Measurements from ENCODE around the gene RGS17.

The RGS17 gene, protein sequence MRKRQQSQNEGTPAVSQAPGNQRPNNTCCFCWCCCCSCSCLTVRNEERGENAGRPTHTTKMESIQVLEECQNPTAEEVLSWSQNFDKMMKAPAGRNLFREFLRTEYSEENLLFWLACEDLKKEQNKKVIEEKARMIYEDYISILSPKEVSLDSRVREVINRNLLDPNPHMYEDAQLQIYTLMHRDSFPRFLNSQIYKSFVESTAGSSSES

DNA sequence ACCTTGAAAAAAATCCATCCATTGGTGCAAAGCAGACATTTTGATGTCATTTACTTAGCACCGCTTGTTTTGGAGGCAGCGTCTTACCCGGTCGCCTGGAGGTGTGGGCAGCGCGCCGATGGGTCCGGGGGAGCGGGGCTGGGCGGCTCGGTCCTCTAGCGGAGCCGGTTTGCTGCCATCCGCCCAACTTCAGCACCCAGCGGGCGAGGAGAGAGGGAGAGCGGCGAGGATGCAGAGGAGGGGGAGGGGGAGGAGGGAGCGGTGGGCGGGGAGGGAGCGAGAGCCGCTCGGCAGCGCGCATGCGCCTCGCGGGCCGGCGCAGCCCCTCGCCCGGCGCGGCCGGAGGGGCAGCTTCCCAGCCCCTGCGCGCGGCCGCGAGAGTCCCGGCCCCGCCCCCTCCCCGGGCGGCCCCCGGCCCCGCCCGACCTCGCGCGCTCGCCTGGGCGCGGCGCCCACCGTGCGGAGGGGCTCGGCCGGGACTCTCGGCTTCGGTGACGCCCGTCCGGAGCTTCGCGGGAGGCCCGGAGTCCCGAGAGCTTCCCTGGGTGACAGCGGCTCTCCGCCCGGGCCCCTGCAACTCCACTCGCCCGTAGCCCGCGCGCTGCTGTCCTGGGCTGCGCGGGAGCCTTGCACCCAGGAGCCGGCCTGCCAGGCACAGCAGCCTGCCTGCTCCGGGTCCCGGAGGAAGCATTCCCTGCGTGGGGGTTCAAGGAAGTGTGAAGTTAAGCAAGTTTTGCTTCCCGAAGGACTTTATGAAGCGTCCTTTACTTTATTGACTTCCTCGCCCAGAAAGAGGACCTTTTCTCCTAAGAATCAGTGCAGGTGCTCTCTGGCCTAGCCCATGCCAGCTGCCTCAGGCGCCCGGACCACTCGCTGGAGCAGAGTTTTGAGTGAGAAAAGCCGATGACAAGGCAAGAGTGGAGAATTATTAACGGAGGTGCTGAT lies at the start of gene RGS17:
Gene RGS17, minus strand, starts transcription at position 246 of the 945 bp plus-strand sequence. CDS start 87,264 bp downstream, outside the sequence.
- TF ChIP-seq, protein P1, sequence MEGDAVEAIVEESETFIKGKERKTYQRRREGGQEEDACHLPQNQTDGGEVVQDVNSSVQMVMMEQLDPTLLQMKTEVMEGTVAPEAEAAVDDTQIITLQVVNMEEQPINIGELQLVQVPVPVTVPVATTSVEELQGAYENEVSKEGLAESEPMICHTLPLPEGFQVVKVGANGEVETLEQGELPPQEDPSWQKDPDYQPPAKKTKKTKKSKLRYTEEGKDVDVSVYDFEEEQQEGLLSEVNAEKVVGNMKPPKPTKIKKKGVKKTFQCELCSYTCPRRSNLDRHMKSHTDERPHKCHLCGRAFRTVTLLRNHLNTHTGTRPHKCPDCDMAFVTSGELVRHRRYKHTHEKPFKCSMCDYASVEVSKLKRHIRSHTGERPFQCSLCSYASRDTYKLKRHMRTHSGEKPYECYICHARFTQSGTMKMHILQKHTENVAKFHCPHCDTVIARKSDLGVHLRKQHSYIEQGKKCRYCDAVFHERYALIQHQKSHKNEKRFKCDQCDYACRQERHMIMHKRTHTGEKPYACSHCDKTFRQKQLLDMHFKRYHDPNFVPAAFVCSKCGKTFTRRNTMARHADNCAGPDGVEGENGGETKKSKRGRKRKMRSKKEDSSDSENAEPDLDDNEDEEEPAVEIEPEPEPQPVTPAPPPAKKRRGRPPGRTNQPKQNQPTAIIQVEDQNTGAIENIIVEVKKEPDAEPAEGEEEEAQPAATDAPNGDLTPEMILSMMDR (IDR thresholded peaks at IDR 0.05; ENCODE audit: low read depth, low read length): no peak
- H3K4me3 ChIP-seq (replicated peaks in 1 of 2; ENCODE audit: low read depth in 2 of 2, low read length in 2 of 2): peak within 1 kb of the TSS; percentile 91
- peak; percentile 76 to 86 for DNase-seq (ENCODE audit: low read depth in 2 of 2)

DNA sequence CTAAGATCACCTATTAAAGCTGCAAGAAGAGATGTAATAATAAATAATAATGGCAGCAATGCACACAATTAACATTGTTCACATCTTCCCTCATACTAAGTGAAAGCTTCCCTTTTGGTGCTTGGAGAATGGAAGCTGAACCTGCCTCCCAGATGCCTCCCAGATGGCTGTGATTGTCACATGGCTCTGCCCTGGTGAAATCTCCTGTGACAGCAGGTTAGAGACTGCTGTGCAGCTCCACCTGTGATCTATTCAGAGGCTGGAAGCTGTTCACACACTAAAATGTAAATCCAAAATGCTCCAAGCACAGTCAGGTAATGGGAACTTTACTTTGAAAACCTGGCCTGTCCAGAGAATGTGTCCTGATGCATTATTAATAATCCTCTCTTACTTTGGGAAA lies 41.7 kb upstream of the RGS17 start:
- TF ChIP-seq, protein P1 (IDR thresholded peaks at IDR 0.05; ENCODE audit: low read depth, low read length): no peak
- DNase-seq (ENCODE audit: low read depth in 2 of 2): no peak
- H3K4me3 ChIP-seq (replicated peaks in 1 of 2; ENCODE audit: low read depth in 2 of 2, low read length in 2 of 2): no peak overlapping the region

DNA sequence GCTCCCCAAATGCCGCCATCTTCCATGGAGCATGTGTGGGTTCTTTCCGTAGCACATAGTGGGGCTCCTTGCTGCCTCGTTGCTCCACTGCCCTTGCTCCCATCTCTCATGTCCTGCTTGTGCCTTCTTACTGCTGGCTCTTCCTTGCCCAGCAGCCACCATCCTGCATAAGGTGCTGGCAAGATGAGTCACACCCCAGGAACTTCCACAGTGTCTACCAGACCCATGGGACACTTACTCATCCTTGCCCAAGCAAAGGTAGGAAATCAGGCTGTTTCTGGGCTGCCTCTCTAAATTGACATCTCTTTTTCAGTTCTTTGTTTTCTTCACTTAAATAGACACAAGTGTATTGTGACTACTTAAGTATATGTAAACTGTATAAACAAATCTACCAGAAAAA lies 39.4 kb upstream of the RGS17 start:
- H3K4me3 ChIP-seq (replicated peaks in 1 of 2; ENCODE audit: low read depth in 2 of 2, low read length in 2 of 2): no peak overlapping the region
- DNase-seq (ENCODE audit: low read depth in 2 of 2): peak; percentile 4 to 84
- TF ChIP-seq, protein P1 (IDR thresholded peaks at IDR 0.05; ENCODE audit: low read depth, low read length): no peak

DNA sequence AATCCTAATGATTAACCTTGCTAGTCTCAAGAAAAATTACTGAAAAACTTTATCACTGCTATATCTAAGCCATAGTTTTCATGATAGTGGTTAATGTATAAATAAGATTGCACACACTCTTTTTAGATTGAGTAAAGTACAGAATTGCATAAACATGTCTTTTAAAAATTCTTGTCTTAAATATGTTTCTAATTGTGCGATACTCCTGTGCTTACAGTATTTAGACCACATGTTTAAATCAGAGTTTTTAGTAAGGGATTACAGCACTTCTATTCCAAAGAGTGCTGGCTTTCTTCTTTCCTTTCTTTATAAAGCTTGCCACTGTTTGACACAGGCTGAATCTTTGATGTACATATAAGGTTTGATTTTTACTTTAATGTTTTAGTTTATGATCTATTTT lies 36.8 kb upstream of the RGS17 start:
- DNase-seq (ENCODE audit: low read depth in 2 of 2): no peak
- no peak overlapping the region for H3K4me3 ChIP-seq (replicated peaks in 1 of 2; ENCODE audit: low read depth in 2 of 2, low read length in 2 of 2)
- TF ChIP-seq, protein P1 (IDR thresholded peaks at IDR 0.05; ENCODE audit: low read depth, low read length): no peak

DNA sequence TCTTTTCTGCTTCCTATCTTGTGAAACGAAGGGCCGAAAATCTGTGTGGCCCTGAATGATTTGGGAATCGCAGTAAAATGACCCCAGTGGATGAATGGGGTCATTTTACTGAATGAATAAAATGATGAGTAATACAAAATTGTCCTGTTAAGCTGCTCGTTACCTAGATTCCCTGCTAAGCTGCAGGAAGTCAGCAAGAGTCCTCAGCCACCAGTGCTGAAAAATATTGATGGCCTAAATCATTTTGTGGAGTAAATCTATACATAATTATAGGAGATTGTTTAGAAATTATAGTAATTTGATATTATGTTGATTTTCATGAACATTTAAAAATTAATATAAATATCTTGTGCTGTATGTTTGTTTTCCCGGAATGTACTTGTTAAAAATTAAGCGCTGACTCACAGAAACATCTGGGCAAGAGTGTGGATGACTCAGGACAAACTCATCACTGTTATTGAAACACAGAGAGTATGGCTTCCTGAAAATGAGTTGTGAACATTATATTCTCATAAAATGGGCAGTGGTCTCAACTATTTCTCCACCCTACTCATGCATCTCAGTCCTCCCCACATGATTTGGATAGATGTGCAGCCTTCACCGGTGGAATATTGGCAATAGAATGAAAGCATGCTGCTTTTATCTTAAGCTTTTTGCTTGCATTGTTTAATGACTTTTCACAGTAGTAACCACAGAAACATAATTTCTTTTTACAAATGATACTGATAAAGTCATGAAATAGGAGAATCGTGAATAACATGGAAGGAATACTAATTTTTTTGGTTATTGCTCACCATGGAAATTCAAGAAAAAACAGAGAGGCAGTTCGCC lies 36.2 kb upstream of the RGS17 start:
- peak overlapping the region in 1 of 2 donors; percentile 4 for H3K4me3 ChIP-seq (replicated peaks in 1 of 2; ENCODE audit: low read depth in 2 of 2, low read length in 2 of 2)
- DNase-seq (ENCODE audit: low read depth in 2 of 2): peak; percentile 76 to 93

DNA sequence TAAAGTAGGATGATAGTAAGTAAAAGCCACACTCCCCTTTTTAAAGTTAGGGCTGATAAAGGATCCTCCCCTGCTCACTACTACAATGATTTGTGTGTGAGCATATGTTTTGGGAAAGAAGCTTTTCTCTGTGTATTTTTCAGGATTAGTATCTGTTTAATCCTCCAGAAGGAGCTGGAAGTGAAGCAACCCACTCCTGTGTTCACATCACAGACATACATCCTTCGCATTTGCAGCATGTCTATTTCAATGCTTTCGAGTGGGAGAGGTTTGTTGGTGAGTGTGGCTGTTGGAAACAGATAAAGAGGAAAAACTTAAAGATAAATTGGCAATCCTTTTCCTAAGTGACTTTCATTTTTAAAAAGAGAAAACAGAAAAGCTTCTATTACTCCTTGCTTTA lies 31.6 kb upstream of the RGS17 start:
- TF ChIP-seq, protein P1 (IDR thresholded peaks at IDR 0.05; ENCODE audit: low read depth, low read length): no peak
- peak; percentile 15 to 39 for DNase-seq (ENCODE audit: low read depth in 2 of 2)
- H3K4me3 ChIP-seq (replicated peaks in 1 of 2; ENCODE audit: low read depth in 2 of 2, low read length in 2 of 2): no peak overlapping the region

More for the DNA sequence above, 36.2 kb upstream of the RGS17 start:
- TF ChIP-seq, protein P1 (IDR thresholded peaks at IDR 0.05; ENCODE audit: low read depth, low read length): no peak

Measured in cardiac fibroblast (primary cell).